Caco-2 (cell line): ENCODE results near the gene LCN12. TPM values are rescaled to one million over a fixed set of nuclear protein-coding genes. Genes with fewer than 3 reads are reported as not detected.
A peak's percentile ranks its signal among the peaks of the same experiment; 100 is the strongest.

Experiments
- BruUV-seq: library from RNA; stranded (reverse); fragments of 400-500 nt; replicated peaks from 2 replicates; lab custom pipeline; 2021; lab: Mats Ljungman, UMichigan
- CTCF ChIA-PET: fragments of 300-600 bp; sonication (Branson Sonifier 250); formaldehyde crosslinking; loops from one replicate; lab custom pipeline; 2022; ENCODE audit warnings: antibody characterized with exemption; lab: Charles Lee
- POLR2A ChIA-PET: fragments of 300-600 bp; sonication (Branson Sonifier 250); formaldehyde crosslinking; loops from one replicate; lab custom pipeline; 2022; ENCODE audit warnings: antibody characterized with exemption; lab: Charles Lee
- DNase-seq, 2 experiments: peaks; one replicate each; pipeline versions ENCODE4 v3.0.0 to v3.0.0-alpha.2; 2020 to 2022
- H3K27me3 ChIP-seq: replicated peaks from 2 replicates; pipeline ENCODE4 v1.6.0; 2011; ENCODE audit warnings: low read length; ENCODE audit not compliant: control insufficient read depth, insufficient read depth
- H3K36me3 ChIP-seq: 2 replicates; pipeline ENCODE4 v1.5.1; 2011; ENCODE audit warnings: low read length; ENCODE audit not compliant: control insufficient read depth, insufficient read depth
- H3K4me1 ChIP-seq: fragments of 250-450 bp; sonication (Bioruptor Pico); 2 replicates; pipeline ENCODE4 v1.5.1; 2020; ENCODE audit warnings: mild to moderate bottlenecking
- H3K4me3 ChIP-seq: 2 replicates; pipeline ENCODE4 v1.5.1; 2011; ENCODE audit warnings: low read depth, mild to moderate bottlenecking, control low read depth, low read length
- H3K9me3 ChIP-seq: fragments of 250-450 bp; sonication (Bioruptor Pico); 2 replicates; pipeline ENCODE4 v1.5.1; 2020; ENCODE audit warnings: mild to moderate bottlenecking, moderate library complexity
- H3K27ac Mint-ChIP-seq: one replicate; pipeline ENCODE4 v1.8.0; 2022; ENCODE audit warnings: mixed read lengths; ENCODE audit not compliant: unreplicated experiment
- H3K27me3 Mint-ChIP-seq: one replicate; pipeline ENCODE4 v1.8.0; 2022; ENCODE audit warnings: mixed read lengths; ENCODE audit not compliant: insufficient read depth, unreplicated experiment
- H3K36me3 Mint-ChIP-seq: one replicate; pipeline ENCODE4 v1.8.0; 2022; ENCODE audit warnings: mild to moderate bottlenecking, mixed read lengths; ENCODE audit not compliant: insufficient read depth, unreplicated experiment
- H3K4me1 Mint-ChIP-seq: one replicate; pipeline ENCODE4 v1.8.0; 2022; ENCODE audit warnings: low read depth, mixed read lengths; ENCODE audit not compliant: unreplicated experiment
- H3K4me3 Mint-ChIP-seq: one replicate; pipeline ENCODE4 v1.8.0; 2022; ENCODE audit warnings: mild to moderate bottlenecking, moderate library complexity, mixed read lengths; ENCODE audit not compliant: unreplicated experiment
- H3K9me3 Mint-ChIP-seq: one replicate; pipeline ENCODE4 v1.8.0; 2022; ENCODE audit warnings: mixed read lengths; ENCODE audit not compliant: unreplicated experiment
- CTCF ChIP-seq, 2 experiments: fragments of 200-600 bp in 1 of 2; IDR thresholded peaks; 1 replicate in 1 of 2; 2 replicates in 1 of 2; pipeline versions ENCODE4 v1.5.1 to v1.8.0; 2011 to 2022; ENCODE audit warnings: antibody characterized with exemption in 1 of 2, control low read depth in 1 of 2, inconsistent platforms in 1 of 2, low read depth in 1 of 2, low read length in 1 of 2, mild to moderate bottlenecking in 1 of 2, moderate library complexity in 1 of 2; ENCODE audit not compliant: insufficient read depth in 1 of 2, severe bottlenecking in 1 of 2, unreplicated experiment in 1 of 2
- intact Hi-C: fragments of 100-400 bp; cut with micrococcal nuclease; formaldehyde crosslinking; loops from one replicate; pipeline ENCODE4 v1.10.0; 2022; ENCODE audit not compliant: unreplicated experiment
- total RNA-seq: library from RNA; stranded (reverse); gene quantifications from 2 replicates; pipeline ENCODE4 v1.2.3, GENCODE V29; 2022

The LCN12 gene
- total RNA-seq, 1 experiment from 2014 or later: 20.0 TPM

- CTCF ChIA-PET: interaction anchor here (1.0 to 2.6 kb wide), 3 partner anchors 80 to 137 kb away, joined by 10 to 42 read pairs (median 10); no protein-coding TSS in a partner anchor
- Mint-ChIP-seq H3K27me3 (no peaks in the 10 kb centered on the region), H3K4me3 (peak overlapping the region; percentile 76), H3K9me3 (no peaks in the 10 kb centered on the region), H3K36me3 (peaks cover 23% of the 10 kb centered on the region), H3K4me1 (no peaks in the 10 kb centered on the region), H3K27ac (peak overlapping the region; percentile 94)
- peak overlapping the region; percentile 60 for H3K4me3 ChIP-seq
- intact Hi-C loops: loop anchor here (2.0 to 10.0 kb wide), 4 partner anchors 47 to 162 kb away; partner anchors contain the start of genes ABCA2, AJM1, CLIC3 and PHPT1
- BruUV-seq: no TSS peak
- H3K27me3 ChIP-seq: no peaks in the 10 kb centered on the region
- no peak for TF ChIP-seq CTCF (IDR thresholded peaks at IDR 0.05; ENCODE audit: insufficient read depth in 1 of 2, low read depth in 1 of 2, low read length in 1 of 2, severe bottlenecking in 1 of 2, unreplicated experiment in 1 of 2)
- POLR2A ChIA-PET: interaction anchor here (1.7 kb wide), 1 partner anchor 43 kb away, joined by 13 read pairs; the partner anchor contains the start of gene PAXX
- H3K9me3 ChIP-seq: no peaks in the 10 kb centered on the region
- peak; percentile 58 to 67 for DNase-seq
- H3K4me1 ChIP-seq: peaks cover 45% of the 10 kb centered on the region
- H3K36me3 ChIP-seq: no peaks in the 10 kb centered on the region; the same call in 1 of the 2 replicates
These were observed 2.7 kb upstream of the LCN12 start for GRCh38 chr9:136949239-136949816.

- peak overlapping the region; percentile 76 for H3K4me3 Mint-ChIP-seq
- peak overlapping the region; percentile 94 for H3K27ac Mint-ChIP-seq
- H3K27me3 Mint-ChIP-seq: no peaks in the 10 kb centered on the region
- H3K4me1 Mint-ChIP-seq: no peaks in the 10 kb centered on the region
- Histone ChIP-seq H3K4me1 (peaks cover 41% of the 10 kb centered on the region), H3K9me3 (no peaks in the 10 kb centered on the region), H3K36me3 (no peaks in the 10 kb centered on the region; the same call in 1 of the 2 replicates), H3K27me3 (no peaks in the 10 kb centered on the region), H3K4me3 (peak overlapping the region; percentile 60)
- H3K9me3 Mint-ChIP-seq: no peaks in the 10 kb centered on the region
- ChIA-PET POLR2A (no interaction called here), CTCF (interaction anchor here (0.6 to 2.6 kb wide), 4 partner anchors 80 to 136 kb away, joined by 5 to 42 read pairs (median 10); partner anchors contain the start of gene SAPCD2)
- DNase-seq: peak; percentile 99
- intact Hi-C loops: loop anchor here (2.0 to 10.0 kb wide), 4 partner anchors 47 to 163 kb away; partner anchors contain the start of genes ABCA2, AJM1, CLIC3 and PHPT1
- TF ChIP-seq CTCF (IDR thresholded peaks at IDR 0.05; ENCODE audit: insufficient read depth in 1 of 2, low read depth in 1 of 2, low read length in 1 of 2, severe bottlenecking in 1 of 2, unreplicated experiment in 1 of 2): peak; percentile 15 to 41
- peaks cover 17% of the 10 kb centered on the region for H3K36me3 Mint-ChIP-seq
- BruUV-seq: TSS peak; percentile 74
These were observed 2.0 kb upstream of the LCN12 start for GRCh38 chr9:136949817-136950655.

DNA sequence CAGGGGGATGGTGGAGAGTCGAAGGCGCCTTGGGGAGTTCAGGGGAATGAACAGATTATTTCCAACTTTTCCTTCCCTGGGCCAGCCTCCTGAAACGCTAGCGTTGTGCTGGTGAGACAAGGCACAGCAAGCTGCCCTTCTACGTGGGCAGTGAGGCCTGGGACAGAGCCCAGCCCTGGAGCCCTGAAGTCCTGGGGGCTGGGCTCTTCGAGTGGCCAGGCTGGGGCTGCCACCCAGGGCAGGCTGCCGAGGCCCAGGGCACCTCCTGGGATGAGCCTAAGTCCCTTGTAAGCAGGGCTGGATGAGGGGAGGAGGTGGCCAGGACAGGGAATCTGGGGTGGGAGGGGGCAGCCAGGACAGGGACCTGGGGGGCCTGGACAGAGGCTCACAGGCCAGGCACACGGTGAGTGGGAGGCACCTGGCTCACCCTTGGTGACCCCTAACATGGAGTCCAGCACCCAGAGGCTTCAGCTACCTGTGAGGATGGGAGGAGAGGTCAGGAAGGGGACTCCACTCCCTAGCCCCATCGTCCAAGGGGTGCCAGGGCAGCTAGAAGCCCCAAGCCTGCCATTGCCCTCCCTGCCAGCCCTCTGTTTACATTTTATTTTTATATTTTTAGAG lies 1.3 kb upstream of the LCN12 start:
- Histone ChIP-seq H3K4me1 (peaks cover 34% of the 10 kb centered on the region), H3K36me3 (no peaks in the 10 kb centered on the region; the same call in 1 of the 2 replicates), H3K9me3 (no peaks in the 10 kb centered on the region), H3K4me3 (peak overlapping the region; percentile 60), H3K27me3 (no peaks in the 10 kb centered on the region)
- no peak for TF ChIP-seq CTCF (IDR thresholded peaks at IDR 0.05; ENCODE audit: insufficient read depth in 1 of 2, low read depth in 1 of 2, low read length in 1 of 2, severe bottlenecking in 1 of 2, unreplicated experiment in 1 of 2)
- peak overlapping the region; percentile 94 for H3K27ac Mint-ChIP-seq
- POLR2A ChIA-PET: no interaction called here
- CTCF ChIA-PET: interaction anchor here (0.6 to 1.2 kb wide), 2 partner anchors 23 to 78 kb away, joined by 3 to 5 read pairs; no protein-coding TSS in a partner anchor
- no peak for DNase-seq
- no TSS peak for BruUV-seq
- no peaks in the 10 kb centered on the region for H3K9me3 Mint-ChIP-seq
- intact Hi-C loops: no loop called here
- peaks cover 12% of the 10 kb centered on the region for H3K36me3 Mint-ChIP-seq
- H3K4me3 Mint-ChIP-seq: peak overlapping the region; percentile 76
- H3K27me3 Mint-ChIP-seq: no peaks in the 10 kb centered on the region
- H3K4me1 Mint-ChIP-seq: no peaks in the 10 kb centered on the region
